HG03521 (cell line): ENCODE data around the gene BMPR1A.

Source experiments
- ATAC-seq: cut with Tn5 transposase; IDR thresholded peaks from one replicate; pipeline ENCODE4 v1.9.1; 2021; ENCODE audit warnings: mild to moderate bottlenecking, moderate library complexity; ENCODE audit not compliant: unreplicated experiment

BMPR1A gene

GRCh38 chr10:86759073-86759672 is 2.8 kb downstream of the BMPR1A start:
- no peak for ATAC-seq

DNA sequence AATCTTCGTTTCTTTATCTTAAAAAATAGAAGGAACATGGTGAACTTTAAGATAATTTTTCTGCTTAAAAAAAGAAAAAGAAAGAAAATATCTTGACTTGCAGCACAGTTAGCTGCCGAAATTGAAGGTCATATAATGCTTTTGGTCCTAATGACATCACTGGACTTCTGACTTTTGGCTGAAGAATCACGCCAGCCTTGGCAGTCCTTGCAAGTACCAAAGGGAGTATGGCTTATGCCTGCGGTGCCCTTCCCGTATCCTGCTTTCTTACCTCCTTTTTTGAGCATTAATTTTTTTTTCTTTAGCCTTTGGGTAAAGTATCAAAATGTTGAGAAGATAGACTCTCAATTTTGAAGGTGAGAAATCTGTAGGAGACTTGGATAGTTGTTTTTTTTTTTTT is 7.0 kb downstream of the BMPR1A start:
- ATAC-seq: no peak

GRCh38 chr10:86765548-86765947 is 9.1 kb downstream of the BMPR1A start:
- no peak for ATAC-seq

DNA sequence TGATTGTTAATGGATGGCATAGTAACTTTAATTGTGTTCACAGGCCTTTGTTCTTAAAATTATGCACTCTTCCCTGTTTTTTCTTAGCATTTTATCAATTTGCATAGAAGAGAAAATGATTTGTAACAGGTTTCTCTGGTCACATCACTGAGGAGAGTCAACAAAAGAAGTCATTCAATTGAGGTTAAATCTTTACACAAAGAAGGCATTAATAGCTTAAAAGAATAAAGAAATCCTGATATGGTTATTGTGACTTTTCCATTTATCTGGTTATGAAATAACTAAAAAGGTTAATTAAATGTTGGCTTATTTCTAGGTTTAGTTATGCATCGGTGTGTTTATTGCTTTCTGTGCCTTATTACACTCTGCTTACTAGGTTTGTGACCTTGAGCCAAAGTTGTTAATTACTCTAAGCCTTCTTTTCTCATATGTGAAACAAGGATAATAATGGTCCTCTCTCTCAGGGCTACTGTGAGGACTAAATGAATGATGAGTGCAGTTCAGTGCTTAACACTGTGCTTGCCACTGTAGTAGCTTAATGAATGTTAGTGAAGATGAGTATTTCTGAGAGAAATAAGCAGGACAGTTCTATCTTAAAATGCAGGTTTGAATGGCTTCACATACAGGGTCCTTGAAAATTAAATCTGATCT is 12.1 kb downstream of the BMPR1A start:
- ATAC-seq: no peak

DNA sequence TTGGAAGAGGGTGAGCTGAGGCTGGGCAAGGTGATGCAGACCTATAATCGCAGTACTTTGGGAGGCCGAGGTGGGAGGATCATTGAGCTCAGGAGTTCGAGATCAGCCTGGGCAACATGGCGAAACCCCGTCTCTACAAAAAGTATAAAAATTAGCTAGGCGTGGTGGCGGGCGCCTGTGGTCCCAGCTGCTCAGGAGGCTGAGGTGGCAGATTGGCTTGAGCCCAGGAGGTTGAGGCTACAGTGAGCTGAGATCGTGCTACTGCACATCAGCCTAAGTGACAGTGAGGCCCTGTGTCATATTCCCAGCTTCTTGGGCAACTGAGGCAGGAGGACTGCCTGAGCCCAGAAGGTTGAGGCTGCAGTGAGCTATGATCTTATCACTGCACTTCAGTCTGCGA is 13.6 kb downstream of the BMPR1A start:
- no peak for ATAC-seq

GRCh38 chr10:86770412-86770960 is 14.1 kb downstream of the BMPR1A start:
- ATAC-seq: no peak

- ATAC-seq: no peak
Measured at GRCh38 chr10:86773498-86773897, 17.1 kb downstream of the BMPR1A start.

- ATAC-seq: no peak
Measured at GRCh38 chr10:86775056-86775869, 18.8 kb downstream of the BMPR1A start.

- ATAC-seq: no peak
Measured at GRCh38 chr10:86775870-86776180, 19.4 kb downstream of the BMPR1A start.

- ATAC-seq: no peak
Measured at GRCh38 chr10:86779220-86780017, 23.0 kb downstream of the BMPR1A start.

GRCh38 chr10:86782701-86783418 is 26.4 kb downstream of the BMPR1A start:
- no peak for ATAC-seq

GRCh38 chr10:86785037-86785436 is 28.6 kb downstream of the BMPR1A start:
- ATAC-seq: no peak

DNA sequence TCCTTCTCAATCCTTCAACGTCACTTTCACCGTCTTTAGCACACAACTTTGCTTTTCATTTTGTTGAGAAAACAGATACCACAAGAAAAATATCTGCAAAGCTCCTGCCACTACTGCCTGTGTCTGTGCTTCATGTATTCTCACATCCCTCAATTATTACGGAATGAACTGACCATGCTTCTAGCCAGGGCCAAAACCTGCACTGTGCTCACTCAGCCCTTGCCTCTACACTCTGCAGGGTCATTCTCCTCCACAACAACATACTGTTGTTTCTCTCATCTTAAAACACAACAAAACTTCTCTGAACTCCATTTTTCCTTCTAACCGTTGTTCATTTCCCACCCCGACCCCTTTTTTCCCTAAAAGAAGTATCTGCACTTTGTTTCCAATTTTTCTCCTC is 29.5 kb downstream of the BMPR1A start:
- no peak for ATAC-seq

- ATAC-seq: no peak
Measured at GRCh38 chr10:86786368-86786767, 29.9 kb downstream of the BMPR1A start.

GRCh38 chr10:86790394-86790793 is 34.0 kb downstream of the BMPR1A start:
- ATAC-seq: no peak

- ATAC-seq: no peak
Measured at GRCh38 chr10:86792461-86793167, 36.2 kb downstream of the BMPR1A start.

GRCh38 chr10:86793696-86794095 is 37.3 kb downstream of the BMPR1A start:
- no peak for ATAC-seq

GRCh38 chr10:86795353-86795752 is 38.9 kb downstream of the BMPR1A start:
- no peak for ATAC-seq

DNA sequence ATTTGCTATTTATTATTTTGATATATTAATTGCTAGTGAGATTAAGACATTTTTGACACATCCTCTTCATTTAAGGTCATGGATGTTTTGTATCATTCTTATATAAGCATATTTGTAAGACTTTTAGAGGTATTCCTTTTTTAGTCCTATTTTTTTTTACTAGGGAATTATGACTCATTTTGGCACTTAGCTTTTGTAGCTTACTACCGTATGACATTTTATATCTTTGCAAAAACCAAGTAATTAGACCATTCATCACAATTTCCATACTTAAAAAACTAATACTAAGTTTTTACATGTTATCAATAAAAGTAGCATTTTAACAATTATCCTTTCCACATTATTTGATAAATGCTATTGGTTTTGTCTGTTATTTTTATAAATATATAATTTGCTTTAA is 41.6 kb downstream of the BMPR1A start:
- ATAC-seq: no peak

DNA sequence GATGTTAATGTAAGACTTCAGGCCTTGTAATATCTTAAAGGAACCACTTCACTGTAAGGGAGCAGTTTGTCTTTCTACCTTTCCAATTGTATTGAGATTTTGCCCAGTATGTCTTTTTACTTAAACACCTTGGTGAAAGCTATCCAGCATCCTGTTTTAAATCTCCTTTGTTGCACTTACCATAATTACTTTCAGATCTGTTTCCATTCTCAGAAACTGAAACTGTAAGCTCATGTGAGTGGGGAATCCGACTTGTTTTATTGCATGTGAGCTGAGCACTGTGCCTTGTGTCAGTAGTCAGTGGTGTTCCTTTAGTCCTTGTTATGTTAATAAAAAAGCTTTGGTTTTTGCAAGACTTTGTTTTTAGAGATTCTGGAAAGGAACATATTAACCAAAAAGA is 42.2 kb downstream of the BMPR1A start:
- no peak for ATAC-seq
